HG03565 (cell line): Measurements from ENCODE around the gene WHRN.

Experiments
- ATAC-seq: cut with Tn5 transposase; IDR thresholded peaks from one replicate; pipeline ENCODE4 v1.9.1; 2021; ENCODE audit warnings: mild to moderate bottlenecking, moderate library complexity; ENCODE audit not compliant: unreplicated experiment

Gene WHRN

GRCh38 chr9:114426046-114426948, 79.0 kb downstream of the WHRN start:
- ATAC-seq = no peak

GRCh38 chr9:114425126-114425525, 80.1 kb downstream of the WHRN start:
- ATAC-seq = no peak

- ATAC-seq = no peak
Measured at GRCh38 chr9:114424126-114424525, 81.1 kb downstream of the WHRN start.

GRCh38 chr9:114423181-114423580, 82.1 kb downstream of the WHRN start:
- ATAC-seq = no peak

GRCh38 chr9:114421147-114421546, 84.1 kb downstream of the WHRN start:
- ATAC-seq = no peak

- no peak for ATAC-seq
Measured at GRCh38 chr9:114419796-114420195, 85.5 kb downstream of the WHRN start.

- no peak for ATAC-seq
Measured at GRCh38 chr9:114418053-114418452, 87.2 kb downstream of the WHRN start.

- ATAC-seq = no peak
Measured at GRCh38 chr9:114417511-114417910, 87.8 kb downstream of the WHRN start.

- no peak for ATAC-seq
Measured at GRCh38 chr9:114416906-114417305, 88.4 kb downstream of the WHRN start.

GRCh38 chr9:114416290-114416689, 89.0 kb downstream of the WHRN start:
- no peak for ATAC-seq

GRCh38 chr9:114414346-114414745, 90.9 kb downstream of the WHRN start:
- no peak for ATAC-seq

- no peak for ATAC-seq
Measured at GRCh38 chr9:114413861-114414301, 91.4 kb downstream of the WHRN start.

- ATAC-seq = no peak
Measured at GRCh38 chr9:114412048-114412683, 93.1 kb downstream of the WHRN start.

GRCh38 chr9:114411452-114411851, 93.8 kb downstream of the WHRN start:
- no peak for ATAC-seq

GRCh38 chr9:114410910-114411309, 94.4 kb downstream of the WHRN start:
- ATAC-seq = no peak

GRCh38 chr9:114409842-114410241, 95.4 kb downstream of the WHRN start:
- no peak for ATAC-seq

- no peak for ATAC-seq
Measured at GRCh38 chr9:114409103-114409780, 96.0 kb downstream of the WHRN start.

GRCh38 chr9:114408645-114409044, 96.6 kb downstream of the WHRN start:
- no peak for ATAC-seq

- no peak for ATAC-seq
Measured at GRCh38 chr9:114407889-114408288, 97.4 kb downstream of the WHRN start.

- ATAC-seq = no peak
Measured at GRCh38 chr9:114406441-114406840, 98.8 kb downstream of the WHRN start.

- peak; percentile 86 for ATAC-seq
Measured at GRCh38 chr9:114405294-114406034, 99.8 kb downstream of the WHRN start.
